GM21381 (cell line): ENCODE results near the gene LCE3D.
"Not testable (repeated sequence)": the region's sequence is repeated elsewhere in the genome, so short reads cannot be mapped to it uniquely, and the experiment has no call there.

ENCODE experiments used
- ATAC-seq: cut with Tn5 transposase; IDR thresholded peaks from one replicate; pipeline ENCODE4 v1.9.1; 2021; ENCODE audit warnings: mild to moderate bottlenecking, moderate library complexity; ENCODE audit not compliant: unreplicated experiment

The LCE3D gene

GRCh38 chr1:152580433-152580832 is at the start of gene LCE3D:
TSS of gene LCE3D (minus strand) at chr1:152580516. CDS start at chr1:152579936, 580 bp downstream.
- ATAC-seq = no peak

- ATAC-seq = no peak
Measured at GRCh38 chr1:152626744-152627143, 46.4 kb upstream of the LCE3D start.

DNA sequence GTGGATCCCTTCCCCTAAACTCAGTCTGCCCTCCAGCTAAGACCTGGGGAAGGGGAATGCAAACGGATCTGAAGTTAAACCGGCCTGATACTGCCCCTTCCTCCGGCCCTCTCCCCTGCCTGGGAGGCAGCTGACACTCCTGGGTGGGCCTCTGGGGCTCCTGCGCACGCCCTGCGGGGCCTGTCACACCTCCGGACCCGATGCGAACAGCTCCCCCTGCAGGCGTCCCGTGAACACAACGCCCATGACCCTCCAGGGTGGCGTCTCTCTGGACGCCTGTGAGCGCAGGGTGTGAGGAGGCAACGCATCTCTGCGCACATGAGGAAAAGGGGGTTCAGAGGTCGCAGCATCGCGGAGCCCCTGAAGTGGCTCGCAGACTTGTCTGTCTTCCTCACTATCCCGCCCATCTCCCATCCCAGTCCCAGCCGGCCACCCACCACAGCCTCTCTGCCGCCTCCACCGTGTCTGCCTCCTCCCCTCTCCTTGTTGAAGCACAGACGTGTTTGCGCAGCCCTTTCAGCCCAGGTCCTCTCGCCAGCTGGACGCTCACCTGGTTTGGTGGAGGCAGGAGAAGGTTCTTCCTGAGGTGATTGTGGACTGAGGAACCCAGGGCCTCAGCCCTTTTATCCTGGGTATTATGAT is 43.0 kb upstream of the LCE3D start:
- ATAC-seq = no peak

DNA sequence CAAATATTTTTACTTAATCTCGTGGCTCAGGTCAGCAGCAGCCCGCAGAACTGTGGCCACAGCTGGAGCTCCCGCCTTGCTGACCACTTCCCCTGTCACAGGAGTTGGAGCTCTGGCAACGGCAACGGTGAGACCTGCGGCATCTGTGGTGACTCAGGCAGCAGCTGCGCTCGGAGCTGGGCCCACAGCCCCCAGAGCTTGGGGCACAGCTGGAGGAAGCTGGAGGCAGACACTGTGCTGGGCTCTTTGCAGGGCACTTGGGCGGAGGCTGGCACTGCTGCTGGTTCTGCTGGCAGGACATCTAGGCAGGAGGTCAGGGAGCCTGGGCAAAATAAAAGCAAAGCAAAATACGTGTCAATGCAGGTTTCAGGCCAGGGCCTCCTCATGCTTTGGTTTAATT is 42.5 kb upstream of the LCE3D start, which contains the start of gene LCE3A:
LCE3A (minus strand) TSS at position 301 of the 400 bp plus-strand sequence; CDS start at position 301, 0 bp downstream.
- ATAC-seq = no peak

DNA sequence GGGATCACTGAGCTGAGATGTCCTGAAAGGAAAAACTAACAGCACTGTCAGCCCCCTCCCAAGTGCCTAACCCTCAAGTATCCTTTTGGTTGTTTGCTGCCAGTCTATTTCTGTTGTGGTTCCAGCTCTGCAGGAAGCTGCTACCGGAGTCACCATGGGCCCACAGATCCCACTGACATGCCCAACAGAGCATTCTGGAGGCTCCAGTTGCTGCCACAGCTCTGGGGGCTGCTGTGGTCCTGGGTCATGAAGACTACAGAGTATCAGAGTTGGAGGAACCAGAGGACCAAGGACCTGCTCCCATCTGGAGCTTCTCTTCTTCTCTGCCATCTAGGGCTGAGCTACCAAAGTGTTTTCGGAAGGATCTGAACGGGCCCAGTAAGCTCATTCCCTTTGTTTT is 41.7 kb upstream of the LCE3D start:
- no peak for ATAC-seq

DNA sequence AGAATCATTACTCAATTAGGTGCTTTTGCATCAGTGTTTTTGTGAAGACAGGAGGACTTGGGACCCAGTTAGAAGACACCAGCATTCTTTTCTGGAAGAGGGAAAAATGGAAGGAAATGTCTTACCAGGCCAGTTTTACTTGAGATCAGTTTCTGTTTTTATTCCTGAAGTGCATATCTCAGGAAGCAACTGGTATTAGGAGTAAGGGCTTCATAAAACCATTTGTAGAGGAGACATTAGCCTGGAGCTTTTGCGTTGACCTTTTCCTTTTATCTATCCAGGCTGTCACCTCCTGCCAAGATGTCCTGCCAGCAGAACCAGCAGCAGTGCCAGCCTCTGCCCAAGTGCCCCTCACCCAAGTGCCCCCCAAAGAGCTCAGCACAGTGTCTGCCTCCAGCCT is 33.2 kb upstream of the LCE3D start, which contains the start of gene LCE3B:
LCE3B (plus strand) TSS at position 301 of the 400 bp plus-strand sequence; CDS start at position 301, 0 bp downstream.
- ATAC-seq = no peak

DNA sequence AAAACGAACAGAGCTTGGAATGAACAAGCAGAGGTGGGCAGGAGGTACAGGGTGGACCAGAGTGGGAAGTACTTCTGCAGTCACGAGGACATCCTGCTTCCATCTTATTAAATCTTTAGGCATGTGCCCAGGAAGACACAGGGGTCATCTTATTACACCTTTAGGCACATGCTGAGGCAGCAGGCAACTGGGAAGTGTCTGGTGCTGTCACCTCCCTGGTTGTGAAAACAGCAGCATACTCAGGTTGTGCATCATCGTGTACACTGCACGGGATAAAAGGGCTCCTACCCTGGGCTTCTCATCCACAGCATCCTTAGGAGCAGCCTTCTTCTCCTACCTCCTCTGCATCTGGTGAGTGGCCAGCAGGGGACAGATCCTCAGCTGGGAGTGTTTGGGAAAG is 19.6 kb upstream of the LCE3D start, which contains the start of gene LCE3C:
LCE3C (plus strand) TSS at position 301 of the 400 bp plus-strand sequence. CDS start 498 bp downstream, outside the sequence.
- no peak for ATAC-seq

DNA sequence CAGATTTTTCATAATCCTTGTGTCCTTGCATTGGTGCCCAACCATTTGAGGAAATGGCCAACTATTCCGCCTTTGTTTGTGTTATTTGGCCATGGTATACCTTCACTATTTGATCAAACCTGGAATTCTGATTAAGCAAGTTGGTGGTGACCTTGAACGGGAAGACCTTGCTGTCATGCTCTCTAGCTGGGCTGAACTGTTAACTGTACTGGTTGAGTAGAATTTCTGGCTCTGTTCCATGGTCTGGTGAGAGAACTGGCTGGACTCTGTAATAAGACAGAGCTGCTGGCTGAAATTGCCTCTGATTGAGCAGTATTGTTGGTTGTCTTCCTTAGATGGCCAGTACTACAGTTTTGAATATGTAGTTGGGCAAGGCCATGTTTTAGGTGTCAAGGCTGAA is 16.7 kb upstream of the LCE3D start:
- no peak for ATAC-seq

DNA sequence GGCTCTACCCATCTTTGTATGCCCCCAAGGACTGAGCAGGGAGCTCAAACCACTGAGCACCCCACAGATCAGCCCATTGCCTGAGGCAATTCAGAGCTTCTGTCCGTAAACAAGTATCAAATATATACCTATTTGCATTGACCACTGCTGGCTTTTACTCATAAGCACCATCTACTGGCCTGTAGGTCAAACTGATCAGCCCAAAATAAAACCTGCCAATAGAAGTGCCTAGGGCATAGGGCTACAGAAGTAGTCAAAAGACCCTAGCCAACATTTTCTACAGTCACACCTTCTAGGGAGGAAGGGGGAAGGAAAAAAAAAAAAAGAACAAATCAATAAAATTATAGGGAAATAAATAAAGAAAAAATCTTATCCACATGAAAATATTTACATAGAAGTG is 5.3 kb upstream of the LCE3D start:
- ATAC-seq = no peak

GRCh38 chr1:152582647-152583046 is 2.3 kb upstream of the LCE3D start:
- no peak for ATAC-seq

- not testable (repeated sequence) for ATAC-seq
Measured at GRCh38 chr1:152579526-152579925, 790 bp downstream of the LCE3D start.

- ATAC-seq = no peak
Measured at GRCh38 chr1:152577168-152577567, 3.1 kb downstream of the LCE3D start.

DNA sequence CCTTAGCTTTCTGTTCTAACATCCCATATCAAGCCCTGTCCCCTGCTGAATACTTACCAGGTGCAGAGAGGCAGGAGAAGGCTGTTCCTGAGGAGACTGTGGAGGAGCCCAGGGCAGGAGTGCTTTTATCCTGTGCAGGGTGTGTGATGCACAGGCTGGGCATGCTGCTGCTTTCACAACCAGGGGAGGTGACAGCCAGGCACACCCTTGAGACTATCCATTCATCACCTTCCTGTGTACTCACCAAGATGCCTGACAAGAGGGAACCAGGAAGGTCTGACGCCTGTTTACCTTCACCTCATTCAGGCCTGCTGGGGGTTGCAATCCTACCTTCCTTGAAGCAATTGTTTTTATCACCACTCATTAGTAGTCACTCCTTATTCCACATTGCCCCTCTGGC is 13.6 kb downstream of the LCE3D start, which contains the start of gene LCE3E:
LCE3E (minus strand) TSS at position 100 of the 400 bp plus-strand sequence. CDS start 572 bp downstream, outside the sequence.
- ATAC-seq = no peak

- no peak for ATAC-seq
Measured at GRCh38 chr1:152565535-152566215, 14.6 kb downstream of the LCE3D start.

- no peak for ATAC-seq
Measured at GRCh38 chr1:152565115-152565514, 15.2 kb downstream of the LCE3D start.

- ATAC-seq = not testable (repeated sequence)
Measured at GRCh38 chr1:152548358-152548757, 32.0 kb downstream of the LCE3D start.

GRCh38 chr1:152546704-152547103 is 33.6 kb downstream of the LCE3D start:
- no peak for ATAC-seq

- no peak for ATAC-seq
Measured at GRCh38 chr1:152543820-152544219, 36.5 kb downstream of the LCE3D start.

GRCh38 chr1:152539901-152540300 is 40.4 kb downstream of the LCE3D start:
- ATAC-seq = no peak

DNA sequence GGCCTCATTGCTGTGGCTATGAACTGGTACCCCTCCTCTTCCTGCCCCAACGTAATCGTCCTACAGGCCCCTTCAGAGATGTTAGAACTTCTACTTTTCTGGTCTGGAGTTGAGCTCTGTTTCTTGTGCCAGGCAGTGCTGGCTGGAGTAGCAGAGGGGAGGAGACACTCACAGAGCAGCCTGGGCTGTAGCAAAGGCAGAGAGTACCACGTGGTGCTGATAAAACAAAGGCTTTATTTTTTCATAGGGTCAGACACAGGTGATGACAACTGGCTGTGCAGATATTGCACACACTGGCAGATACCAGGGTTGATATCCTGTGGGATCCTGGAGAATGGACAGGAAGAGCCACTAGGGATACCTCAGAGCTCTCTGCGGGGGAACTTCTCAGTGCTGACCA is 42.8 kb downstream of the LCE3D start:
- no peak for ATAC-seq

DNA sequence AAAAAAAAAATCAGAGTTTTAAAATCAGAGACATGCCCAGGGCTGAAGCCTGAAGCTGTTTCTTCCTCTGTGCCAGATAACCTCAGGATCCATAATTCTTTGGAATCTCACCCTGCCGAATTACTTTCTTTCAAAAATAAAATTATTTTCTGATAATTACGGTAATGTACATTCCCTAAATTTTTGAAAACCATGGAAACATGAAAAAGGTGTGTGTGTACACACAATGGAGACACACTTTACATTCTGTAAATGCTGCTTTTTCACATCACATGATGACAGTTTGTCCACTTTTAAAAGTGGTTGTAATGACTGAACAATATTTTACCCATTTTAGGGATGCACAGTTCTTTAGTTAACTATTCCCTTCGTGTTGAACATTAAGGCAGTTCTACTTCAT is 44.5 kb downstream of the LCE3D start:
- no peak for ATAC-seq

DNA sequence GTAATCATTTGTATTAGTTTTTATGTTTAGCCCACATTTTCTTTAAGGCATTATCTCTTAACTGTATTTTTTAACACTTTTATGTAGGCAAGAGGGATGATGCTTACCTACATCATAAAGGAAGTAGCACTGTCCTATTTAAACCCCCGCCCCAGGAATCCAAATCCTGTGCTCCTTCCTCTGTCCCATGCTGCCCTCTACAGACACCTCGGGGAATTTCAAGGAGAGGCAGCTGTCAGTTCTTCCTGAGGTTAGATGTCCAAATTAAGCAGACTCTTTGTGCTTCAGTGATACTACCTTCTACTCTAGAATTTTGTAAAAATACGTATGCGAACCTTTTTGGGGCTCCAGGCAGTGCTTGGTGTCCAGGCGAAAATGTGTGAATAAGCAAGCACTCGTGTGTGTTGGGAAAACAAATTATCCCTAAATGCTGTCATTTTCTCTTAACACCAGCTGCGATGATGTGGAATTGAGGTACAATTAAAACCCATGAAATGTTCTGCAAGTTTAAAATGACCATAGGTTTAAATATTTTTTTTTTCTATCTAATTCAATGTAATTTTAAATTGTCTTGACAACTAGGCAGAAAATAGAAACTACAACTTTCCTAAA is 46.9 kb downstream of the LCE3D start:
- ATAC-seq = no peak
